ENCODE data around the gene POSTN.
"Not testable (repeated sequence)": the region's sequence is repeated elsewhere in the genome, so short reads cannot be mapped to it uniquely, and the experiment has no call there.

POSTN gene

DNA sequence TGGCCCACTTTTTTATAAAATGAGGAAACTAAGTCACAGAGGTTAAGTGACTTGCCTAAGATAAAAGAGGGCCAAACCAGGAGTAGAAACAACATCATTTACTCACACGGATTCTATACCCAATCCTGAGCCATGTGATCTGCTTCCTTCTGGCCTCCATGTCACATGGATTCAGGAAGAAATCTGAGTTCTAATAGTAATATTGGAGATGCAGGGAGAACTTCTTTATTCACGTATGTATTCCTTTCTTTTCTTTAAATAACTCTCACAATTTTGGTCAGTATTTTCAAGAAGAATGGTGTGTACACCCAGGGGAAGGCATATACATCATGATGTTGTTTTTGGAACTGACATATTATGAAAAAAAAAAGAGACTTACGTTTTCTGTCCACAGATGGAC lies 1.8 kb downstream of the POSTN start:
- no peak for DNase-seq

DNA sequence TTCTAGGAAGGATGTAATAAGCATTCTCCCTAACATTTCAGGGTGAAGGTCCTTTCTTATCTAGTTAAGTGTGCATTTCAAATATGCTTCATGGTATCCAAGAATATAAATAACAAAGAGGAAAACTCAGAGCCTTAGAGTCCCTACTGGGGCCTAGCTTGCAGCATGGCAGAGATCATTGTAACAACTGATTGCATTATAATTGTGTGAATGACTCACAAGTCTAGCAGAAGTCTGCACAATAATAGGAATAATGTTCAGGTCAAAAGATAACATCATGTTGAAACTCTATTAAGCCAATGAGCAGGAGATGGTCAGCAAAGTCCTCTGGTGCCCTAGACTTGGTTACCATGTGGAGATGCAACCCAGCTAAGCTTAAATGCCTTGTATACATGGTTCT lies 3.4 kb downstream of the POSTN start:
- no peak for DNase-seq

DNA sequence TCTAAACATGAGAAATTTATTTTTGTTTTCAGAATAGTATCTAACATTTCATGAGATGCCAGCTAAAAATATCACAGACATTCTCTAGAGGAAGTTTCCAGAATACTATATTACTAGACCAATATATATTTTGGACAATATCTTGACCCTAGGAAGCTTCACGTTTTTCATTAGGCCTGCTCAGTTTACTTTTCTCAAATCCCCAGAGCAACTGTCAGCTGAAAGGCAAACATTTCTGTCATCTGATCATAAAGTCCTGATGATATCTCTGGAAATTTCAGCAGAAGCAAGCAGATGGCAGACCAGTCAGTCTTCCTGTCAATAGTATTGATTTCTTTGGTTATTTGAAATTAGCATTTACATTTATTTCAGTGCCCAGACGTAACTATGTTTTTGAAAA lies 4.0 kb downstream of the POSTN start:
- no peak for DNase-seq

DNA sequence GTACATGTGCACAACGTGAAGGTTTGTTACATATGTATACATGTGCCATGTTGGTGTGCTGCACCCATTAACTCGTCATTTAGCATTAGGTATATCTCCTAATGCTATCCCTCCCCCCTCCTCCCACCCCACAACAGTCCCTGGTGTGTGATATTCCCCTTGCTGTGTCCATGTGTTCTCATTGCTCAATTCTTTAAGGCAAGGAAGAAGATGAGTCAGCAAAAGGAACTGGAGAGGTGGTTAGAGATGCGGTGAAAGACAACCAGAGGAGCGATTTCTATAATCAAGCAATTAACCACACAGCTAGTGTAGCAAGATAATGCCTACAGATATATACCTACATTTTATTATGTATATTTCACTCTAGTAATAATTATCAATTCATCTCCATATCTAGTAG lies 9.2 kb downstream of the POSTN start:
- not testable (repeated sequence) for DNase-seq

DNA sequence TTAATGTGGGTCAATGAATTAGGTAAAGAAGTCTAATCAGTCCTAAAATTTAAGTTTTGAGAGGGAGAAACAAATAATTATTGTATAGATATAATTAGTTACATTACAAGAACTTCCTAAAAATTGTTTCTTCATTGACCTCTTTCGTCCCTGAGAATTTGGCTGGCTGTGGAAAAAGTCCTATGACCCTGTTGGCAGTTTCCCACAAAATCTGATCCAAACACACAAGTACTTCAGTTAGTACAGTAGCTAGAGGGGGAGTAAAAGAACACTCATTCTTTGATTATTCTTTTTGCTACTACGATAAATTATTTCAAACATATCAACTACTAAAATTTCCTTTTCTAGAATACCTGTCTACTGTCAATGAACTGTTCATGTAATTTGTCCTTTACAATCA lies 11.3 kb downstream of the POSTN start:
- DNase-seq, result no peak

DNA sequence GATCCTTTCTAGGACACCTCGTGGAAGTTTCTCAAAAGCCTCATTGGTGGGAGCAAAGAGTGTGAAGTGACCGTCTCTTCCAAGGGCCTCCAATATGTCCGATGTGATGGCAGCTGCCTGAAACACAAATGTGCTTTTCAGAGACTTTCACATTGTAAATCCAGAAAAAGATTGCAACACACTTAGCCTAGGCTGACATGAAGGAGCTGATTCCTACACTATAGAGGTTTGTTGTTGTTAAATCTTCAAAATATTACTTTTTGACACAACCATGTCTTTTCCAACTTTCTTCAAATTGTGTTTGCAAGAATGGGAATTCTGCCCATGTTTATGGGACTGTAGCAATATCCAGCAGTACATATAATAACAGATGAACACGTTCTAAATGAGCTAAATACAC lies 12.4 kb downstream of the POSTN start:
- DNase-seq, result no peak

DNA sequence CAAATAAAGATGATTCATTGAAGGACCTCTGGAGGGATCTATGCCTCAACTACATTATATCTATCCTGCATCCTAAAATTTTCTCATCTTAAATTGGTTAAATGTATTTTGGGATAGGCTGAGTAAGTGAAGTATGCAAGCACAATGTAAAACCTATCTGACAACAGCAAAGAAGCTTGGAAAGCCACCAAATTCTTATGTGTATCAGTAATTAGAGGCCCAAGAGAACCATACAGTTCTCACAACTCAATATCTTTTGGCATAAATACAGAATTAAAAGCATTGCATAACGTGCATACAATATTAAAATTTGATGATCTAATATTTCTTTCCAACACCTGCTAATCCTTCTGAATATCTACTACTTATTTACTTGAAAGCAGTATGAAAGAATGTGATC lies 13.0 kb downstream of the POSTN start:
- no peak for DNase-seq

DNA sequence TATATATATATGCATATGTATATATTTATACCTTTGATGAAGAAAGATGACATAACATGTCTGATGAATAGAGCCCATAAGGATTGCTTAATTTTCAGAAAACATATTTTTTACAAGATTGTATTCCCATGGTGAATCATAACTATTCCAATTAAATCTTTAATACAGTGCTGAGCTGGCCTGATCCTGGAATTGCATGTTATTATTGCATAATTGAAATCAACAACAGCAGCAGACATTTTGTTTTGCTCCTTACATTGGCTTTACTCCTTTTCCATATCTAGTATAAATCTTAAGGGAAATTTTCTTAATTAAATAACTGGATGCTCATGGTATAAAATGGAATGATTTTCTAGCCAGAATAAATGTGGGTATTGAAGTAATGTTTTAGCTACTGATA lies 22.0 kb downstream of the POSTN start:
- DNase-seq, result no peak

DNA sequence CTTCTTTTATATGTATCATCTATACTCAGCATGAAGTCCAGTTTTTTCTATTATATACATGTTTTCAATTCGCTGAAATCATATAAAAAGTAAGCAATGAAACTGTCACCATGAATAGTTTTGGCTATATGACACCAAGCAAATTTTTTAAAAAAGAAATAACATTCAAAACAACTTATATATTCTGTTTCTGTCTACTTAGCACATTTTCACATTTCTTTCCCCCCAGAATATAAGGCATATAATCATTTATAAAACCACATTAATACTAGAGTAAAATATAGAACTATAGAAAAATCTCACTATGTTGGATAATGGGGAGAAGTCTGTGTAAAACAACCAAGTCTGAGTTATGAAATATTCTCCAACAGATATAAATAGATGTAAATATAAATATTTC lies 33.1 kb downstream of the POSTN start:
- no peak for DNase-seq

DNA sequence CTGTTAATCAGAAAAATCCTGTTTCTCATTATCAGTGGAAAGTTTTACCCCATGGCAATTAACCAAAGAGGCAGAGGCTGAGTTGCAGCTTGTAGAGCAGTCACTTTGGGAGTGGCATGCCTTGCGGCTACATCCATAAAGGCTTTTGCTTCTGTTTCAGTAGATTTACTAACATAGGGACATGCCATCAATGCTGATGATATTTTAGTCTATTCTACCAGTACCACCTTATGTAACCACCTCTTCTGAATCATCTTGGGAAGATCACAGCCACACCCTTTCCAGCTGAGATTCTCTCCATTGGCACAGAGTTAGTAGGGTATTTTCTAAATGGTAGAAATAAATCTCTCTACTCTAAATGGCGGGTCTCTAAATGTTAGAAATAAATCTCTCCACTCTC lies 37.5 kb downstream of the POSTN start:
- DNase-seq, result no peak

DNA sequence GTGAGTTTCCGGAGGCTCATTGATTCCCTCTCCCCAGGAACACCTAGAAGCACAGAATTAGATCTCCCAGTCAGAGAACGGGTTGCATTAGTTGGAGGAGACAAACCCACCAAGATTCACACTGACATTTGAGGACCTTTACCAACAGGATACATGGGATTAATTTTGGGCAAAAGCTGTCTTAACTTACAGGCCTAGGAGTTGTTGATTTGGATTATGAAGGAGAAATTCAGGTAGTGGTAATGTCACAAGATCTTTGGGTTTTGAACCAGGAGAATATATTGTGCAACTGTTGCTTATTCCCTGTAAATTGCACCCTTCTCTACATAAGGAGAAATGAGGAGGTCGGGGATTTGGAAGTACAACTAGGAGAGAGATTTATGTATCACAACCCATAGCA lies 38.0 kb downstream of the POSTN start:
- DNase-seq, result no peak

DNA sequence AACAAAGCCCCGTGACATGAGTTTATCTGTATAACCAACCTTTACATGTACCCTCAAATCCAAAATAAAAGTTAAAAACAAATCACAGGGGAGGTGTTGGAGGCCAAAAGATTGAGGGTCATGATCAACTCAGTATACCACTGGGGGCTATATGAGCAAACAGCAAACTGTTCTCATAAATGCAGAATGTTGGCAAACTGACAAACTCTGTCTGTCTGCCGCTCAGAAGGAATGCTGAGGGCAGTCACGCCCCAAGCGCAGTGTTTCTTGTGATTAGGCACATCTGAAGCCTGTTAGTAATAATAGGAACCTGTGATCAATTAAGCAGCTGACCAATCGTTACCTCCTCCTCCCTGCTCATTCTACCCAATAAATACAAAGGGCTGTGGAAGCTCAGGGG lies 39.8 kb downstream of the POSTN start:
- not testable (repeated sequence) for DNase-seq

DNA sequence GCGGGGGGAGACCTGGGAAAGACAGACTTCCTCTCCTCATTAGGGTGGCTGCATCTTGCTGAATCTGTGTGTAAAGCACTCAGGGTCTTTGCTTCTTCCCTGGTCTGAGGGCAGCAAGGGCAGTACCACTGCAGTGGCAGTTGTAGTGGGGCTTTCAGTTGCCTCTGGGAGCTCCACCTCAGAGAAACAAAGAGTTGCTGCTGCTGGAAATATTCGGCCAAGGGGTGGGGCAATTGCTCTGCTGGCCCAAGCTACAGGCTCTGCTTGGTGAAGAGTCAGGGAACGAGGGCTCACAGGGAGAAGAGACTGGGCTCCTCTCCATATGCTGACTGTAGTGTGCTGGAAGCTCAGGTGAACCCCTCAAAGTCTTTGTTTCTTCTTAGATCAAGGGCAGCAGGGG lies 52.5 kb downstream of the POSTN start:
- no peak for DNase-seq

DNA sequence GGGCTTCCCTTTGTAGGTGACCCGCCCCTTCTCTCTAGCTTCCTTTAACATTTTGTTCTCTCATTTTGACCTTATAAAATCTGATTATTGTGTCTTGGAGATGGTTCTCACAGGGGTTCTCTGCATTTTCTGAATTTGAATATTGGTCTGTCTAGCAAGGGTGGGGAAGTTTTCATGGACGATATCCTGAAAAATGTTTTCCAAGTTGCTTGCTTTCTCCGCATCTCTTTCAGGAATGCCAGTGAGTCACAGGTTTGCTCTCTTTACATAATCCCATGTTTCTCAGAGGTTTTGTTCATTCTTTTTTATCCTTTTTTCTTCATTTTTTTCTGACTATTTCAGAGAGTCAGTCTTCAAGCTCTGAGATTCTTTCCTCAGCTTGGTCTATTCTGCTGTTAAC lies 53.6 kb downstream of the POSTN start:
- DNase-seq, result no peak

DNA sequence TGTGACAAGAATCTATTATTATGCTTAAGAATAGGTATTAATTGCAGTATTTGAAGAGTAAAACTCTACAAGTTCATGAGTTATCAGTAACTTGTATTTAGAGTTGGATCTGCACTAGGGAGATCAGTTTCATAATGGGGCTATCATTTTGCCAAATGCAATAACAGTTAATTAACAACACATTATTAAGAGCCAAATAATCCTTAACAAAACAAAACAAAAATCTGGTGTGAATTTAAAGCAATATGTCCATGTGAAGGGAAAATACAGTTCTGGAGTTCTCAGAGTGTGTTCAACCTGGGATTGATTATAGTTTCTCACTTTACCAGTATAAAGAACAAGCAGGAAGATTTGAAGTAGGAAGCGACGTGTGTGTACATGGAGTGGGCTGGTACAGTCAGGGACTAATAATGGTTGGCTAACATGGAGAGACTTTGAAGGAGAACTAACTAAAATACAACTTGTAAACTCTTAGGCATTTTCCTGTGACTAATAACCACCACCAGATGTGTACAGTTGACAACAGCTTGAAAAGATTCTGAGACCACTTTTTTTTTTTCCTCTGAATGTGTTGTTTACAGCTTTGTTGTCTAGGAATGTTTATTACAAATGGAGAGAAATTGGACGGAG lies 58.5 kb downstream of the POSTN start:
- DNase-seq, result no peak

DNA sequence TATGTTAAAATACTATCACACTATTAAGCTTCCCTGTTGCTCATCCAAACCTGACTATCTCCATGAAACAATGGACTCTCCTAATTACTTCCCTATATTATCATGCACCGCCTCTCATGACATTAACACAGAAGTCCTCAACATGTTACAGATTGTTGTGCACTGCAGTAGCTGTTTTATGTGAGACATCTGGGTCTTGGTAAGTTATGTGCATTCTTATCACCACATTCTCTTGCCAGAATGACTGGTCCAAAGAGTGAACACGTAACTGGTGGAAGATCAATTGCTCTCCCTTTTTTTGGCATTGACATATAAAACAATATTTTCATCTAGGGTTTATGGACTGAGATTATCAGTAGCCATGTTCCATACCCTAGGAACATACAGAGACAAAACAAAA lies 59.4 kb downstream of the POSTN start:
- no peak for DNase-seq

DNA sequence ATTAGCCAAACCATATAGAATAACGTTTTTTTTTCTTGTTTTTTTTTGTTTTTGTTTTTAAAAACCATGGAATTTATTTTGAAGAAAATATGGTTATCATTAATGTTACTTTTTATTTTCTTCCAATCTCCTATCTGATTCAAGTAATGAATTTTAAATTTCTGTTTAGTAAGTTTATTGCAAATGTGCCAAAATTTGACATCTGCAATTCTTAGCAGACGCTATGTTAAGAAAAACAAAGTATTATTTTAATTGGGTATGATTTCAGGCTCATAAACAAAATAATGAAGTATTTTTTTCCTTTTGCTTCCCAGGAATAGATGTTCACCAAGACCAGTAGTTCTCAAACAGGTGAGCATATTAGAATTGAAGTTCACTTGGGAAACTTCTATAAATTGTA lies 63.1 kb downstream of the POSTN start:
- no peak for DNase-seq

DNA sequence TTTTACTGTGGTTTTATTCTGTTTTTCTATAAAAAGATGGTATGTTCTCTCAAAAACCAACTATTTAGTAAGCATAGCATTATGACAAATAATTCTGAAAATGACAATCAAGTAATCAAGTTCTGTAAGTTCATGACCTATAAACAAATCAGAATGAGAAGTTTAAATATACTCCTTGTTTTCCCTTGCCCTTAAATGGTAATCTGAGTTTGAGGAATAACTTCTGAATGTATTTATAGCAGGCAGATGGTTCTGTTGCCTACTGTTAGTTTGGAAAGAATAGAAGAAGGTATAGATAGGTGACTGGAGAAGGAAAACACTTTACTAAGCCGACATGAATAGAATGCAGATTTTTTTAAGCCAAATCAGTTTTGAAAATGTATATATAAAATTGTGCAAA lies 63.9 kb downstream of the POSTN start:
- DNase-seq, result no peak

DNA sequence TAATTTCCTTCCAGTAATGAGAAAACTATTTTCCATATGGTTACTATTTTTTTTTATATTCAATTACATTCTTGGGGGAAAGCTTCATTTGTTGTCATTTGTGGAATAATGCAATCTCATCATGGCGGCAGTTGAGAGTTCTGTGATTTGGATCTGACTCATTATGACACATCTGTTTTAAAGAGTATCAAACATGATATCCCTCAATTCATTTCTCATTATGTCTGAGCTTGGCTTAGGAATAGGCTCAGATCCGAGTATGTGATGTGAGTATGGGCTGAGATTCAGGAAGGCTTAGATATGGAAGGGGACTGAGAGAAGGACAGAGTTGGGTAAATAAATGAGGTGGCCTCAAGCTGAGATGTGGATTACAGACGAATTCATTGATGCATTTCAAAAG lies 64.4 kb downstream of the POSTN start:
- DNase-seq, result no peak

DNA sequence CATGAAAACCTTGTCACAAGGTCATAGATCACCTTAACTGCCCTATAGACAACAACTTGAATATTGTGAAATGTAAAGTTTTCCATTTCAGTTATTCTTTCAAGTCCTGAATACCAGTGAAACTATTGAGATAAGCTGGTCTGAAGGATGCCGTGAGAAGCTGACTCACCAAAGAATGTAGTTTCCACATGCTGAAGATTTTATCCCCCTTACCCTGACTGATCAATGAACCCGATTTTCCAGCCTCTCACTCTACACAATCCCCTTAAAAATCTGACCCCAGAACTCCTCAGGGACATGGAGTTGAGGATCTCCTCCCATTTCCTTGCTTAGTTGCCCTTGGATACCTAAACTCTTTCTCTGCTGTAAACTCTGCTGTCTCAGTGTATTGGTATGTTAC lies 67.5 kb downstream of the POSTN start:
- no peak for DNase-seq

DNA sequence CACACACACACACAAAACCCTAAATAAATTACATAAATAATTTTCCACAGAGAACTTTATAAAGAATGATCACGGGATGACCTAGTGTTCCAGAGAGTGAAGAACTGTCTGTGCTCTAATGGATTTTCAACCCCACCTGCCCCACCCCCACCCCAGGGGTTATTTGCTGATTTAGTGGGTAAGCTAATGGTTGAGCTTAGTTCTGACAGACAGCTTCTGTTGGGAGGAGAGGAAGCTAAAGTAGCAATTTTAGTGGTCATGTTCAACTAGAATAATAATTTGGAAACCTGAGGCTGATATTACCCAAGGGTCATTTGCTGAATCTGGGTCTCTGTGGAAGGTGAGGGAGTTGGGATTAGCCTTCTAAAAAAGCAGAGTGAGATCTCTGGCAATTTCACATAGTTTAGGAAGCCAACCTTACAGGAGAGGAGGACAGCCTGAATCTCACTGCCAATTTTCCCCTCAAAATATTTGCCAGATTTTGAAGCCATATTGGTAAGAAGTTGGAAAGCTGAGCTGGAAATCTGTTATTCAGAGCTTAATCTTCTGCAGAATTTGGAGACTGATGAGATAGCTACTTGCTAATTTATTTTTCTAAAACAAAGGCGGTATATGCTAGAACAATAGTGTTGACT lies 68.7 kb downstream of the POSTN start:
- no peak for DNase-seq

DNA sequence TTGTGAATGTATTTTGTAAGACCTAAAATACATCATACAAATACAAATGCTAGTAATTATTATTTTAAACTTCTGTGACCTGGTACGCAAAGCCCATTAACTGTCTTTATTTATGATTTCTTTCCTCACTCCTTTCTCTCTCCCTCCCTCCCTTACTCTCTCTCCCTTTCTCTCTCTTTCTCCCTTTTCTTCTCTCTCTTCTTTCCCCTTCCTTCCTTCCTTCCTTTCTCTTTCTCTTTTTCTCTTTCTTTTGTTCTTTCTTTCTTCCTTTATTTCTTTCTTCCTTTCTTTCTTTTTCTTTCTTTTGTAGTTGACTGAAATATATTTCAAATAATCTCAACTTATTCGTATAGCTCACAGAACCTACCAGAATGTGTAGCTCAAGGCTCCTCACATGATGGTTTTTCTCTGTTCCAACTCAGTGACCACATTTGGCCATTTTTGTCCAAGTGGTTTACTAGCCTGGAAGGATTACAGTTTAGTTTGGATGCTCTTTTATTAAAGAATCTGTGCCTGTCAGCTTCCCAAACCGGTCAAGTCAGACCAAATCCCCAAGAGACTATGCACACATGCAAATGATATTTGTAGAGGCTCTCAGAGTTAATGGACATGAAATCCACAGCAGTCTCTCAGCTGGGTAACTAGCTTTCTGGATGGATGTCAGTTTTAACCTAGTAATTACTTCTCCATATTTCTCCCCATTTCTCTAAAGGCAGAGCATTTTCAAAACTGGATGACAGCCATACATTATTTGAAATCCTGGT lies 71.7 kb downstream of the POSTN start:
- DNase-seq, result no peak

DNA sequence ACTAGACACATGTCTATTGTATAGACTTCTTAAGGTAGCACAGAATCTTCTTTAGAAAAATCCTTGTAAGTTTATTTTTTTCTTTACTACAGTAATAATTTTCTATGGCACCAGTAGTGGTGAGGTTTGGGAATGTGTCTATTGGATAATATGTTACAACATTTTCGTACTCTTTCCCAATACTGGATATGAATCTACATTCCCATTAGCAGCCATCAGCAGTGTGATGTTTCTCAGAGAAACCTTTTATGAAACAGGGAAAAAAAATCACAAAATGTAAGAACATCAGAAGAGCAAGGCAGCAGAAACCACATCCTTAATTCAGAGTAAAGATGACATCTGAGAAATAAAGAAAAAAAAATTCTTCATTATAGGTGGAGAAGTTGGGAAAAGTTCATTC lies 83.3 kb downstream of the POSTN start:
- DNase-seq, result no peak
